PC-3 (cell line): Measurements from ENCODE around the gene OR2A12. TPM values are rescaled to one million over a fixed set of nuclear protein-coding genes. Genes with fewer than 3 reads are reported as not detected.

Experiments used
- ATAC-seq: fragments of 200-7000 bp; cut with Tn5 transposase; 2 replicates; pipeline ENCODE4 v1.9.1; 2020; ENCODE audit warnings: mild to moderate bottlenecking, moderate library complexity
- BruUV-seq: library from RNA; stranded (reverse); fragments of 400-500 nt; replicated peaks from 2 replicates; lab custom pipeline; 2021; lab: Mats Ljungman, UMichigan
- CTCF ChIA-PET: fragments of 300-600 bp; sonication (Branson Sonifier 250); formaldehyde crosslinking; loops from one replicate; lab custom pipeline; 2022; ENCODE audit warnings: antibody characterized with exemption; lab: Charles Lee
- POLR2A ChIA-PET: fragments of 300-600 bp; sonication (Branson Sonifier 250); formaldehyde crosslinking; loops from one replicate; lab custom pipeline; 2022; ENCODE audit warnings: antibody characterized with exemption; ENCODE audit not compliant: unreplicated experiment; lab: Charles Lee
- DNase-seq: peaks from one replicate; pipeline ENCODE4 v3.0.0-alpha.2; 2015
- H2AFZ ChIP-seq: fragments of 300-600 bp; sonication (generic); 2 replicates; pipeline ENCODE4 v1.6.0; 2016; ENCODE audit warnings: antibody characterized with exemption, low read length
- H3F3A ChIP-seq: fragments of 300-600 bp; sonication (generic); one replicate; pipeline ENCODE4 v1.6.0; 2017; ENCODE audit warnings: antibody characterized with exemption, low read length, control low read depth, mild to moderate bottlenecking; ENCODE audit not compliant: unreplicated experiment
- H3K27ac ChIP-seq: fragments of 300-600 bp; sonication (generic); 2 replicates; pipeline ENCODE4 v1.5.1; 2016; ENCODE audit warnings: mild to moderate bottlenecking, low read length
- H3K27me3 ChIP-seq: fragments of 300-600 bp; sonication (generic); 2 replicates; pipeline ENCODE4 v1.6.1; 2016; ENCODE audit warnings: low read length, mixed read lengths
- H3K36me3 ChIP-seq: fragments of 300-600 bp; sonication (generic); 2 replicates; pipeline ENCODE4 v1.6.1; 2016; ENCODE audit warnings: low read depth, mixed run types, low read length, mixed read lengths
- H3K4me1 ChIP-seq: fragments of 300-600 bp; sonication (generic); 2 replicates; pipeline ENCODE4 v1.5.1; 2016; ENCODE audit warnings: low read length; ENCODE audit not compliant: insufficient read depth
- H3K4me2 ChIP-seq: fragments of 300-600 bp; sonication (generic); 2 replicates; pipeline ENCODE4 v1.6.0; 2016; ENCODE audit warnings: low read length
- H3K4me3 ChIP-seq: fragments of 300-600 bp; sonication (generic); 2 replicates; pipeline ENCODE4 v1.5.1; 2016; ENCODE audit warnings: mild to moderate bottlenecking, low read length, mixed read lengths
- H3K79me2 ChIP-seq: fragments of 300-600 bp; sonication (generic); 2 replicates; pipeline ENCODE4 v1.6.1; 2017; ENCODE audit warnings: low read length, mixed read lengths
- H3K9ac ChIP-seq: fragments of 300-600 bp; sonication (generic); 2 replicates; pipeline ENCODE4 v1.6.0; 2016; ENCODE audit warnings: mild to moderate bottlenecking, low read length
- H3K9me2 ChIP-seq: fragments of 300-600 bp; sonication (generic); replicated peaks from 2 replicates; pipeline ENCODE4 v1.6.1; 2016; ENCODE audit warnings: mixed run types, low read length, mixed read lengths
- H3K9me3 ChIP-seq: fragments of 300-600 bp; sonication (generic); 2 replicates; pipeline ENCODE4 v1.6.1; 2016; ENCODE audit warnings: low read length, mixed read lengths
- H4K20me1 ChIP-seq: fragments of 300-600 bp; sonication (generic); 2 replicates; pipeline ENCODE4 v1.6.1; 2016; ENCODE audit warnings: low read length, mixed read lengths
- CTCF ChIP-seq: fragments of 300-600 bp; sonication (generic); conservative IDR thresholded peaks from 2 replicates; pipeline ENCODE4 v1.5.1; 2017; ENCODE audit warnings: antibody characterized with exemption, low read depth, mild to moderate bottlenecking, low read length
- EZH2 ChIP-seq: fragments of 300-600 bp; sonication (generic); IDR thresholded peaks from one replicate; pipeline ENCODE4 v1.6.1; 2017; ENCODE audit warnings: antibody characterized with exemption, mild to moderate bottlenecking, low read length; ENCODE audit not compliant: unreplicated experiment
- EZH2phosphoT487 ChIP-seq: fragments of 300-600 bp; sonication (generic); IDR thresholded peaks from 2 replicates; pipeline ENCODE4 v1.6.1; 2018; ENCODE audit warnings: mild to moderate bottlenecking, antibody characterized with exemption, low read length, borderline replicate concordance
- intact Hi-C: fragments of 100-400 bp; cut with micrococcal nuclease; formaldehyde crosslinking; loops from 2 replicates; pipeline ENCODE4 v1.9.0; 2023
- total RNA-seq: library from RNA; depleted of rRNA; stranded (reverse); fragments of >200 nt; gene quantifications from 2 replicates; pipeline ENCODE4 v1.2.3, GENCODE V29; 2014

Gene OR2A12
- total RNA-seq, 1 experiment from 2014 or later: not detected

- intact Hi-C loops: no loop called here
- CTCF ChIA-PET: interaction anchor here (0.7 kb wide), 1 partner anchor 89 kb away, joined by 4 read pairs; no protein-coding TSS in a partner anchor
- ATAC-seq (no peak), DNase-seq (no peak)
- H3K9me3 ChIP-seq: no peaks in the 10 kb centered on the region
- no peak overlapping the region for H3K4me3 ChIP-seq
- H3K27me3 ChIP-seq: no peaks in the 10 kb centered on the region
- H3K27ac ChIP-seq: no peak overlapping the region
- H3K79me2 ChIP-seq: no peaks in the 10 kb centered on the region
- no TSS peak for BruUV-seq
- POLR2A ChIA-PET: no interaction called here
- H3F3A ChIP-seq: no peaks in the 10 kb centered on the region
- TF ChIP-seq CTCF (no peak), EZH2 (no peak), EZH2phosphoT487 (no peak)
- H3K36me3 ChIP-seq: no peaks in the 10 kb centered on the region
- peaks cover 22% of the 10 kb centered on the region for H3K4me1 ChIP-seq
- no peak overlapping the region for H3K4me2 ChIP-seq
- H2AFZ ChIP-seq: no peak overlapping the region
- H4K20me1 ChIP-seq: no peaks in the 10 kb centered on the region
- no peaks in the 10 kb centered on the region for H3K9me2 ChIP-seq
- no peak overlapping the region for H3K9ac ChIP-seq
These were observed 47.2 kb upstream of the OR2A12 start for GRCh38 chr7:144038887-144039286.

GRCh38 chr7:144048648-144049047 is 37.4 kb upstream of the OR2A12 start, which contains the start of gene OR2A5:
OR2A5 (plus strand) TSS chr7:144048948; CDS start chr7:144050402, 1,454 bp downstream.
- CTCF ChIA-PET: interaction anchor here (2.1 kb wide), 1 partner anchor 79 kb away, joined by 4 read pairs; no protein-coding TSS in a partner anchor
- peaks cover 25% of the 10 kb centered on the region for H3K4me1 ChIP-seq

More at GRCh38 chr7:144048648-144049047, 37.4 kb upstream of the OR2A12 start, which contains the start of gene OR2A5:
- no peaks in the 10 kb centered on the region for H3K9me3 ChIP-seq
- peak within 1 kb of the TSS; percentile 21; the same call in 1 of the 2 replicates for H2AFZ ChIP-seq
- H3F3A ChIP-seq: no peaks in the 10 kb centered on the region
- no peaks in the 10 kb centered on the region for H4K20me1 ChIP-seq
- H3K79me2 ChIP-seq: no peaks in the 10 kb centered on the region
- H3K36me3 ChIP-seq: no peaks in the 10 kb centered on the region
- DNase-seq (no peak), ATAC-seq (no peak)
- peak within 1 kb of the TSS; percentile 72 for H3K27ac ChIP-seq
- H3K4me3 ChIP-seq: no peak within 1 kb of the TSS
- TF ChIP-seq CTCF (no peak), EZH2 (no peak), EZH2phosphoT487 (no peak)
- peak within 1 kb of the TSS; percentile 56 for H3K4me2 ChIP-seq
- POLR2A ChIA-PET: no interaction called here
- intact Hi-C loops: no loop called here
- no peaks in the 10 kb centered on the region for H3K27me3 ChIP-seq
- no TSS peak for BruUV-seq
- H3K9me2 ChIP-seq: no peaks in the 10 kb centered on the region
- peak within 1 kb of the TSS; percentile 27 for H3K9ac ChIP-seq
